ENCODE results near the gene RALGAPA2. TPM values are rescaled to one million over a fixed set of nuclear protein-coding genes. Genes with fewer than 3 reads are reported as not detected.

Gene RALGAPA2
- total RNA-seq, 4 donors from 2014 or later, result 25.9 to 48.9 (median 38.6) TPM

GRCh38 chr20:20664795-20665589 is 47.5 kb downstream of the RALGAPA2 start:
- no peak overlapping the region for H3K4me3 ChIP-seq
- TF ChIP-seq CTCF (IDR thresholded peaks at IDR 0.05), result peak in 3 of 4 experiments; percentile 21 to 28 (median 22)
- TF ChIP-seq POLR2A (IDR thresholded peaks at IDR 0.05), result no peak
- DNase-seq, result no peak
- H3K36me3 ChIP-seq, result no peaks in the 10 kb centered on the region
- H3K9me3 ChIP-seq, result no peaks in the 10 kb centered on the region
- H3K27ac ChIP-seq, result no peak overlapping the region
- intact Hi-C loops (cut with DNase I; ENCODE audit: low total_unique reads), result no loop called here
- H3K27me3 ChIP-seq, result no peaks in the 10 kb centered on the region
- no peaks in the 10 kb centered on the region for H3K4me1 ChIP-seq

GRCh38 chr20:20663841-20664240 is 48.6 kb downstream of the RALGAPA2 start:
- DNase-seq, result no peak
- intact Hi-C loops (cut with DNase I; ENCODE audit: low total_unique reads), result no loop called here
- no peaks in the 10 kb centered on the region for H3K9me3 ChIP-seq
- H3K4me1 ChIP-seq, result no peaks in the 10 kb centered on the region
- no peaks in the 10 kb centered on the region for H3K27me3 ChIP-seq
- no peak overlapping the region for H3K27ac ChIP-seq
- H3K4me3 ChIP-seq, result no peak overlapping the region
- no peaks in the 10 kb centered on the region for H3K36me3 ChIP-seq
- TF ChIP-seq CTCF (IDR thresholded peaks at IDR 0.05), result no peak
- TF ChIP-seq POLR2A (IDR thresholded peaks at IDR 0.05), result no peak

- Histone ChIP-seq H3K36me3 (no peaks in the 10 kb centered on the region), H3K4me1 (no peaks in the 10 kb centered on the region), H3K9me3 (no peaks in the 10 kb centered on the region), H3K27ac (no peak overlapping the region), H3K4me3 (no peak overlapping the region), H3K27me3 (no peaks in the 10 kb centered on the region)
- no peak for DNase-seq
- no peak for TF ChIP-seq CTCF (IDR thresholded peaks at IDR 0.05)
- TF ChIP-seq POLR2A (IDR thresholded peaks at IDR 0.05), result no peak
- intact Hi-C loops (cut with DNase I; ENCODE audit: low total_unique reads), result no loop called here
Measured at GRCh38 chr20:20658871-20659431, 53.5 kb downstream of the RALGAPA2 start.

GRCh38 chr20:20658123-20658522 is 54.3 kb downstream of the RALGAPA2 start:
- TF ChIP-seq POLR2A (IDR thresholded peaks at IDR 0.05), result no peak
- no peak for TF ChIP-seq CTCF (IDR thresholded peaks at IDR 0.05)
- no peak overlapping the region for H3K27ac ChIP-seq
- intact Hi-C loops (cut with DNase I; ENCODE audit: low total_unique reads), result no loop called here
- no peak for DNase-seq
- H3K4me3 ChIP-seq, result no peak overlapping the region
- no peaks in the 10 kb centered on the region for H3K27me3 ChIP-seq
- no peaks in the 10 kb centered on the region for H3K9me3 ChIP-seq
- H3K4me1 ChIP-seq, result no peaks in the 10 kb centered on the region
- no peaks in the 10 kb centered on the region for H3K36me3 ChIP-seq

GRCh38 chr20:20657092-20657491 is 55.4 kb downstream of the RALGAPA2 start:
- H3K4me1 ChIP-seq, result no peaks in the 10 kb centered on the region
- no peak for DNase-seq
- no peak overlapping the region for H3K4me3 ChIP-seq
- no peaks in the 10 kb centered on the region for H3K27me3 ChIP-seq
- H3K36me3 ChIP-seq, result no peaks in the 10 kb centered on the region
- intact Hi-C loops (cut with DNase I; ENCODE audit: low total_unique reads), result no loop called here
- no peaks in the 10 kb centered on the region for H3K9me3 ChIP-seq
- H3K27ac ChIP-seq, result no peak overlapping the region
- no peak for TF ChIP-seq POLR2A (IDR thresholded peaks at IDR 0.05)
- no peak for TF ChIP-seq CTCF (IDR thresholded peaks at IDR 0.05)
